WI38 (cell line): Measurements from ENCODE around the gene CABP4.

Experiments
- H3K4me3 ChIP-seq: 2 replicates; pipeline ENCODE4 v1.5.1; 2011; ENCODE audit warnings: low read depth, mild to moderate bottlenecking, control low read depth, low read length
- CTCF ChIP-seq: IDR thresholded peaks from 2 replicates; pipeline ENCODE4 v1.5.1; 2012; ENCODE audit warnings: low read depth, mild to moderate bottlenecking, control low read depth, low read length

CABP4 gene

GRCh38 chr11:67455054-67455453 is at the start of gene CABP4:
TSS of gene CABP4 (plus strand) at chr11:67455354. CDS start at chr11:67455424, 70 bp downstream.
- H3K4me3 ChIP-seq: no peak within 1 kb of the TSS

GRCh38 chr11:67405688-67406339 is 49.3 kb upstream of the CABP4 start:
- no peak overlapping the region for H3K4me3 ChIP-seq
- TF ChIP-seq CTCF: no peak

More at GRCh38 chr11:67455054-67455453, at the start of gene CABP4:
- no peak for TF ChIP-seq CTCF

GRCh38 chr11:67406420-67406968 is 48.7 kb upstream of the CABP4 start:
- no peak for TF ChIP-seq CTCF
- no peak overlapping the region for H3K4me3 ChIP-seq

GRCh38 chr11:67406969-67407687 is 48.0 kb upstream of the CABP4 start:
- no peak for TF ChIP-seq CTCF

GRCh38 chr11:67407688-67408163 is 47.4 kb upstream of the CABP4 start:
- no peak overlapping the region for H3K4me3 ChIP-seq
- no peak for TF ChIP-seq CTCF

More at GRCh38 chr11:67406969-67407687, 48.0 kb upstream of the CABP4 start:
- no peak overlapping the region for H3K4me3 ChIP-seq

- no peak for TF ChIP-seq CTCF
- no peak overlapping the region for H3K4me3 ChIP-seq
Observed at GRCh38 chr11:67408437-67409200, 46.5 kb upstream of the CABP4 start.
